C4-2B (cell line): ENCODE results near the gene OR2L5.

ENCODE experiments used
- ZFX ChIP-seq: fragments of 450-650 bp; IDR thresholded peaks from 2 replicates; pipeline ENCODE4 v1.6.1; 2017
- TF ChIP-seq, protein P1 (sequence below): fragments of 450-650 bp; conservative IDR thresholded peaks from 2 replicates; pipeline ENCODE4 v1.5.1; 2017; ENCODE audit warnings: mild to moderate bottlenecking

DNA sequence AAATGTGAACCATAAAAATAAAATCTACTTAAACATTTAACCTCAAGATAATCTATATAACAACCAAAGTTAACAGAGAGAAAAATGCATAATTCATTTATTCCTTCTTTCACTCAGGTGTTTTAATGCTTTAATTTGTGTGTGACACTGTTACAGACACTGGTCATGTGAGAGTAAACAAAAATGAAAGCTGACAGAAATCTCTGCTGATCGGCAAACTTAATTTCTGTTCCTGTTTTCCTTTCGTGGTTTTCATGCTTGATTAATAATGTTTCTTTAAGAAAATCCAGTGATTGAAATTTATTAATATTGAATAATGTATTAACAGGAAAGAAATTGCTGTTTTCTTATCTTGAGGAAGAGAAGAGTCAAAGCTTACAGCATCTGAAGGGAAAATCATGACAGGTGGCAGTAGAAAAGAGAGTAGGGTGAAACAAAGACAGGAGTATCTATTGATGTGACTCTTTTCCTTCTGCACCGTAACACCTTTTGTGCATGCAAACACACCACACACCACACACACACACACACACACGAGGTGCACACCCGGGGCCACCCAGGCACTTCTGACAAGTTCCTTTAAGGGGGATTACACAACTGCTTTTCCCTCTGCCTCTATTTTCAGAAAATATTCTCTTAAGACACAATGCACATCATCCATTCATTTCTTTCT, 46.8 kb upstream of the OR2L5 start:
- TF ChIP-seq ZFX, result no peak
- TF ChIP-seq, protein P1, sequence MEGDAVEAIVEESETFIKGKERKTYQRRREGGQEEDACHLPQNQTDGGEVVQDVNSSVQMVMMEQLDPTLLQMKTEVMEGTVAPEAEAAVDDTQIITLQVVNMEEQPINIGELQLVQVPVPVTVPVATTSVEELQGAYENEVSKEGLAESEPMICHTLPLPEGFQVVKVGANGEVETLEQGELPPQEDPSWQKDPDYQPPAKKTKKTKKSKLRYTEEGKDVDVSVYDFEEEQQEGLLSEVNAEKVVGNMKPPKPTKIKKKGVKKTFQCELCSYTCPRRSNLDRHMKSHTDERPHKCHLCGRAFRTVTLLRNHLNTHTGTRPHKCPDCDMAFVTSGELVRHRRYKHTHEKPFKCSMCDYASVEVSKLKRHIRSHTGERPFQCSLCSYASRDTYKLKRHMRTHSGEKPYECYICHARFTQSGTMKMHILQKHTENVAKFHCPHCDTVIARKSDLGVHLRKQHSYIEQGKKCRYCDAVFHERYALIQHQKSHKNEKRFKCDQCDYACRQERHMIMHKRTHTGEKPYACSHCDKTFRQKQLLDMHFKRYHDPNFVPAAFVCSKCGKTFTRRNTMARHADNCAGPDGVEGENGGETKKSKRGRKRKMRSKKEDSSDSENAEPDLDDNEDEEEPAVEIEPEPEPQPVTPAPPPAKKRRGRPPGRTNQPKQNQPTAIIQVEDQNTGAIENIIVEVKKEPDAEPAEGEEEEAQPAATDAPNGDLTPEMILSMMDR, result no peak
